Smooth muscle cell (in vitro differentiated cells): ENCODE measurements around the gene TTC21B. TPM values are rescaled to one million over a fixed set of nuclear protein-coding genes. Genes with fewer than 3 reads are reported as not detected.

ENCODE experiments used
- DNase-seq: peaks from one replicate; lab custom pipeline; 2025; ENCODE audit not compliant: unreplicated experiment; lab: John Stamatoyannopoulos, UW
- H2AFZ ChIP-seq: fragments of 200-600 bp; sonication (generic); 2 replicates; pipeline ENCODE4 v1.6.0; 2016; ENCODE audit warnings: antibody characterized with exemption, low read depth, mild to moderate bottlenecking
- H3F3A ChIP-seq: fragments of 200-600 bp; sonication (generic); 2 replicates; pipeline ENCODE4 v1.6.0; 2017; ENCODE audit warnings: antibody characterized with exemption, low read depth
- H3K27ac ChIP-seq: fragments of 200-600 bp; sonication (generic); 2 replicates; pipeline ENCODE4 v1.5.1; 2016; ENCODE audit warnings: low read depth, mild to moderate bottlenecking
- H3K27me3 ChIP-seq: fragments of 200-600 bp; sonication (generic); 2 replicates; pipeline ENCODE4 v1.6.1; 2016; ENCODE audit warnings: low read depth, mild to moderate bottlenecking
- H3K36me3 ChIP-seq: fragments of 200-600 bp; sonication (generic); 2 replicates; pipeline ENCODE4 v1.5.1; 2016; ENCODE audit warnings: low read depth
- H3K4me1 ChIP-seq: fragments of 200-600 bp; sonication (generic); 2 replicates; pipeline ENCODE4 v1.5.1; 2016; ENCODE audit warnings: low read depth
- H3K4me2 ChIP-seq: fragments of 200-600 bp; sonication (generic); 2 replicates; pipeline ENCODE4 v1.6.0; 2016; ENCODE audit warnings: mild to moderate bottlenecking
- H3K4me3 ChIP-seq: fragments of 200-600 bp; sonication (generic); 2 replicates; pipeline ENCODE4 v1.5.1; 2016; ENCODE audit warnings: mild to moderate bottlenecking
- H3K79me2 ChIP-seq: fragments of 200-600 bp; sonication (generic); 2 replicates; pipeline ENCODE4 v1.6.0; 2016; ENCODE audit warnings: low read depth, mild to moderate bottlenecking
- H3K9ac ChIP-seq: fragments of 200-600 bp; sonication (generic); 2 replicates; pipeline ENCODE4 v1.6.0; 2016; ENCODE audit warnings: low read depth
- H3K9me3 ChIP-seq: fragments of 200-600 bp; sonication (generic); replicated peaks from 2 replicates; pipeline ENCODE4 v1.5.1; 2016; ENCODE audit warnings: low read depth
- H4K20me1 ChIP-seq: fragments of 200-600 bp; sonication (generic); 2 replicates; pipeline ENCODE4 v1.6.0; 2016; ENCODE audit warnings: low read depth
- CTCF ChIP-seq: fragments of 200-600 bp; sonication (generic); IDR thresholded peaks from 2 replicates; pipeline ENCODE4 v1.5.1; 2017; ENCODE audit warnings: borderline replicate concordance, mild to moderate bottlenecking, antibody characterized with exemption; ENCODE audit not compliant: insufficient read depth, poor library complexity, severe bottlenecking
- WGBS: methylation state at CpG from one replicate; pipeline ENCODE4 v1.1.7; 2016; ENCODE audit warnings: low lambda C conversion rate; 5-methylcytosine and 5-hydroxymethylcytosine counted together
- polyA plus RNA-seq: library from polyadenylated mRNA; unstranded; fragments of >200 nt; fragmentation: Nextera tagmentation; extraction: Ambion mirVana; gene quantifications from 2 replicates; pipeline ENCODE4 v1.2.1, GENCODE V29; 2016
- total RNA-seq: library from RNA; depleted of rRNA; stranded (reverse); fragments of >200 nt; gene quantifications from 2 replicates; pipeline ENCODE4 v1.2.3, GENCODE V29; 2014

TTC21B gene
- total and polyA plus RNA-seq, 2 experiments from 2014 or later = 5.5 to 48.0 TPM

- H3K79me2 ChIP-seq = peaks cover 4% of the 10 kb centered on the region
- H4K20me1 ChIP-seq = no peaks in the 10 kb centered on the region
- H3K4me3 ChIP-seq = no peak overlapping the region
- no peak overlapping the region for H3K4me2 ChIP-seq
- H3F3A ChIP-seq = no peaks in the 10 kb centered on the region
- DNase-seq = no peak
- H3K9me3 ChIP-seq = no peaks in the 10 kb centered on the region
- H3K27me3 ChIP-seq = no peaks in the 10 kb centered on the region
- 81% methylated on average over 1 of the region's 1 CpG for WGBS
- no peak overlapping the region for H2AFZ ChIP-seq
- no peak for TF ChIP-seq CTCF
- no peak overlapping the region for H3K9ac ChIP-seq
- no peak overlapping the region for H3K27ac ChIP-seq
- H3K36me3 ChIP-seq = peaks cover 25% of the 10 kb centered on the region
- no peaks in the 10 kb centered on the region for H3K4me1 ChIP-seq
These were observed 15.3 kb downstream of the TTC21B start for GRCh38 chr2:165938237-165938636.

- no peak for TF ChIP-seq CTCF
- Histone ChIP-seq H3F3A (no peaks in the 10 kb centered on the region), H3K27ac (no peak overlapping the region), H4K20me1 (no peaks in the 10 kb centered on the region), H3K36me3 (peaks cover 20% of the 10 kb centered on the region), H3K79me2 (peaks cover 4% of the 10 kb centered on the region), H3K4me2 (no peak overlapping the region), H3K27me3 (no peaks in the 10 kb centered on the region), H2AFZ (no peak overlapping the region), H3K9me3 (no peaks in the 10 kb centered on the region), H3K4me1 (no peaks in the 10 kb centered on the region), H3K9ac (no peak overlapping the region), H3K4me3 (no peak overlapping the region)
- no peak for DNase-seq
- WGBS = 92% methylated on average over 4 of the region's 4 CpGs
These were observed 20.2 kb downstream of the TTC21B start for GRCh38 chr2:165933211-165933910.

- H4K20me1 ChIP-seq = no peaks in the 10 kb centered on the region
- no peaks in the 10 kb centered on the region for H3K27me3 ChIP-seq
- H3K4me2 ChIP-seq = no peak overlapping the region
- H3K27ac ChIP-seq = peak overlapping the region; percentile 24
- no peaks in the 10 kb centered on the region for H3K4me1 ChIP-seq
- DNase-seq = no peak
- no peaks in the 10 kb centered on the region for H3K9me3 ChIP-seq
- no peak overlapping the region for H3K4me3 ChIP-seq
- peaks cover 38% of the 10 kb centered on the region for H3K36me3 ChIP-seq
- no peaks in the 10 kb centered on the region for H3K79me2 ChIP-seq
- H3K9ac ChIP-seq = no peak overlapping the region
- H2AFZ ChIP-seq = no peak overlapping the region
- TF ChIP-seq CTCF = no peak
- no peaks in the 10 kb centered on the region for H3F3A ChIP-seq
- WGBS = 97% methylated on average over 1 of the region's 1 CpG
These were observed 25.8 kb downstream of the TTC21B start for GRCh38 chr2:165927774-165928173.

GRCh38 chr2:165927353-165927752 lies 26.2 kb downstream of the TTC21B start:
- H3K27me3 ChIP-seq = no peaks in the 10 kb centered on the region
- no peak for TF ChIP-seq CTCF
- no peak overlapping the region for H3K9ac ChIP-seq
- H2AFZ ChIP-seq = no peak overlapping the region
- no peak overlapping the region for H3K4me2 ChIP-seq
- H4K20me1 ChIP-seq = no peaks in the 10 kb centered on the region
- H3K4me3 ChIP-seq = no peak overlapping the region
- peak overlapping the region; percentile 24 for H3K27ac ChIP-seq
- no peaks in the 10 kb centered on the region for H3F3A ChIP-seq
- peaks cover 38% of the 10 kb centered on the region for H3K36me3 ChIP-seq
- no peak for DNase-seq
- H3K4me1 ChIP-seq = no peaks in the 10 kb centered on the region
- H3K9me3 ChIP-seq = no peaks in the 10 kb centered on the region
- WGBS = 94% methylated on average over 1 of the region's 1 CpG
- no peaks in the 10 kb centered on the region for H3K79me2 ChIP-seq
